Sigmoid colon (tissue), 7 donors: Measurements from ENCODE around the gene CDK11B. TPM values are rescaled to one million over a fixed set of nuclear protein-coding genes. Genes with fewer than 3 reads are reported as not detected.

Experiments used
- DNase-seq: peaks from one replicate; pipeline ENCODE4 v3.0.0-alpha.2; 2019
- H3K27ac ChIP-seq, 4 donors: fragments of 200-600 bp; sonication (generic); one replicate each; pipeline ENCODE4 v1.5.1; 2016 to 2019; ENCODE audit warnings: mild to moderate bottlenecking in 1 of 4
- H3K27me3 ChIP-seq, 3 donors: fragments of 200-600 bp; sonication (generic); one replicate each; pipeline ENCODE4 v1.5.1; 2019; ENCODE audit warnings: mild to moderate bottlenecking in 1 of 3
- H3K36me3 ChIP-seq, 4 donors: fragments of 200-600 bp; sonication (generic); one replicate each; pipeline ENCODE4 v1.5.1; 2016 to 2019
- H3K4me1 ChIP-seq, 4 donors: fragments of 200-600 bp; sonication (generic); one replicate each; pipeline ENCODE4 v1.5.1; 2017 to 2019
- H3K4me3 ChIP-seq, 4 donors: fragments of 200-600 bp; sonication (generic); one replicate each; pipeline ENCODE4 v1.5.1; 2017 to 2019; ENCODE audit warnings: mild to moderate bottlenecking in 2 of 4, moderate library complexity in 1 of 4
- H3K9me3 ChIP-seq, 4 donors: fragments of 200-600 bp in 3 of 4; sonication (generic) in 3 of 4; one replicate each; pipeline versions ENCODE4 v1.5.1 to v1.6.1; 2013 to 2019
- EP300 ChIP-seq, 4 donors: sonication (generic); formaldehyde crosslinking; IDR thresholded peaks; one replicate each; pipeline ENCODE4 v1.6.1; 2017; ENCODE audit warnings: antibody characterized with exemption in 4 of 4
- POLR2A ChIP-seq, 2 donors: fragments of 450-650 bp; IDR thresholded peaks; one replicate each; pipeline ENCODE4 v1.6.1; 2016; ENCODE audit warnings: antibody characterized with exemption in 2 of 2, mild to moderate bottlenecking in 2 of 2, moderate library complexity in 2 of 2
- POLR2AphosphoS5 ChIP-seq, 4 donors: sonication (generic); formaldehyde crosslinking; IDR thresholded peaks; one replicate each; pipeline ENCODE4 v1.6.1; 2017; ENCODE audit warnings: antibody characterized with exemption in 4 of 4
- WGBS, 2 donors: extraction: QIAGEN DNeasy Blood & Tissue Kit; methylation state at CpG; one replicate each; pipeline ENCODE4 v1.1.7; 2013; 5-methylcytosine and 5-hydroxymethylcytosine counted together
- intact Hi-C: fragments of 100-400 bp; cut with DNase I; formaldehyde crosslinking; loops from one replicate; pipeline ENCODE4 v1.15.1; 2023
- polyA plus RNA-seq, 3 donors: library from polyadenylated mRNA; stranded (reverse); fragments of 200-250 nt; gene quantifications; one replicate each; pipeline ENCODE4 v1.2.3, GENCODE V29; 2013
- total RNA-seq, 4 donors: library from RNA; depleted of rRNA; stranded (reverse); fragments of >200 nt; gene quantifications; one replicate each; pipeline ENCODE4 v1.1.0, GENCODE V29; 2016
- TF ChIP-seq, protein P1 (sequence below), 4 experiments: fragments of 450-650 bp in 3 of 4; fragments of 200-600 bp in 1 of 4; IDR thresholded peaks; one replicate each; pipeline ENCODE4 v1.5.1; 2016 to 2019; ENCODE audit warnings: antibody characterized with exemption in 4 of 4, mild to moderate bottlenecking in 3 of 4, moderate library complexity in 2 of 4
- donor health status: healthy with polysubstance abuse.
- donor health status: Bipolar disorder and iron deficiency.
- donor health status: healthy.

CDK11B gene
- total and polyA plus RNA-seq, 7 donors, result 23.9 to 51.0 (median 30.5) TPM

DNA sequence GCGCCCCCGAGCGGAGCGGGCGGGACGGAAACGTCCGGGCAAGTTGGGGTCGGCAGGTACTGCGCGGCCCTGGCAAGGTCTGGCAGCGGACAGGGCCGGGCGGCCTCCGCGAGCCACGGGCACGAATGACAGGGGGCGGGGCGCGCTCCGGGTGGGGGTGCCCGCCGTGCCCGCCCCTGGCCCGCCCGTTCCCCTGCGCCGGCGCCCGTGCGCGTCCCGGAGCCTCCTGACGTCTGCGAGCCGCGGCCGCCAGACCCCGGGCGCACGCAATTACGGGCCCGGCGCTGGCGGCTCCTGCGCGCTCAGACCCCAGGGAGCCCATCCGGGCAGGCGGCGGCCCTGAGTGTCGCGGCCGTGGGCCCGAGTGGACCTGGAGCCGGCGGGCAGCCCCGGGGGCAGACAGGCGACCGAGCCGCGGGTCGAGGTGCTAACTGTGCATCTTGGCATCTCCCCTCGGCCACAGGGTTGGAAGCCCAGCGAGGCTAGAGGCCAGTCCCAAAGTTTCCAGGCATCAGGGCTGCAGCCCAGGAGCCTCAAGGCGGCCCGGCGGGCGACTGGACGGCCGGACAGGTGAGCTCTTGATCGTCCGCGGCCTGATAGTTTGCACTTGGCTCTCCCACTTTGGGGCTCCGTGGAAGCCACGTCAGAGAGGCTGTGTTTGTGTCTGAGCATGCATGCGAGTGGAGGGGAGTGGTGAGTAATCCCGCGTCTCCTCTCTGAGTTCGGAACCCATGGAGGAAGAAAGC is 42.6 kb downstream of the CDK11B start:
- H3K4me3 ChIP-seq, result peak overlapping the region; percentile 72 to 99 (median 98)
- peak overlapping the region; percentile 100 for H3K27ac ChIP-seq
- peaks cover 0 to 18% (median 3%) of the 10 kb centered on the region in 4 donors for H3K36me3 ChIP-seq
- TF ChIP-seq POLR2AphosphoS5 (IDR thresholded peaks at IDR 0.05), result no peak
- TF ChIP-seq, protein P1, sequence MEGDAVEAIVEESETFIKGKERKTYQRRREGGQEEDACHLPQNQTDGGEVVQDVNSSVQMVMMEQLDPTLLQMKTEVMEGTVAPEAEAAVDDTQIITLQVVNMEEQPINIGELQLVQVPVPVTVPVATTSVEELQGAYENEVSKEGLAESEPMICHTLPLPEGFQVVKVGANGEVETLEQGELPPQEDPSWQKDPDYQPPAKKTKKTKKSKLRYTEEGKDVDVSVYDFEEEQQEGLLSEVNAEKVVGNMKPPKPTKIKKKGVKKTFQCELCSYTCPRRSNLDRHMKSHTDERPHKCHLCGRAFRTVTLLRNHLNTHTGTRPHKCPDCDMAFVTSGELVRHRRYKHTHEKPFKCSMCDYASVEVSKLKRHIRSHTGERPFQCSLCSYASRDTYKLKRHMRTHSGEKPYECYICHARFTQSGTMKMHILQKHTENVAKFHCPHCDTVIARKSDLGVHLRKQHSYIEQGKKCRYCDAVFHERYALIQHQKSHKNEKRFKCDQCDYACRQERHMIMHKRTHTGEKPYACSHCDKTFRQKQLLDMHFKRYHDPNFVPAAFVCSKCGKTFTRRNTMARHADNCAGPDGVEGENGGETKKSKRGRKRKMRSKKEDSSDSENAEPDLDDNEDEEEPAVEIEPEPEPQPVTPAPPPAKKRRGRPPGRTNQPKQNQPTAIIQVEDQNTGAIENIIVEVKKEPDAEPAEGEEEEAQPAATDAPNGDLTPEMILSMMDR (IDR thresholded peaks at IDR 0.05), result no peak
- TF ChIP-seq EP300 (IDR thresholded peaks at IDR 0.05), result no peak
- TF ChIP-seq POLR2A (IDR thresholded peaks at IDR 0.05), result no peak
- intact Hi-C loops, result no loop called here
- peaks cover 0 to 37% (median 30%) of the 10 kb centered on the region in 4 donors for H3K4me1 ChIP-seq
- no peaks in the 10 kb centered on the region for H3K9me3 ChIP-seq
- no peaks in the 10 kb centered on the region for H3K27me3 ChIP-seq
- WGBS, 2 donors, result 2 to 7% methylated on average over 80 of the region's 80 CpGs
- no peak for DNase-seq

DNA sequence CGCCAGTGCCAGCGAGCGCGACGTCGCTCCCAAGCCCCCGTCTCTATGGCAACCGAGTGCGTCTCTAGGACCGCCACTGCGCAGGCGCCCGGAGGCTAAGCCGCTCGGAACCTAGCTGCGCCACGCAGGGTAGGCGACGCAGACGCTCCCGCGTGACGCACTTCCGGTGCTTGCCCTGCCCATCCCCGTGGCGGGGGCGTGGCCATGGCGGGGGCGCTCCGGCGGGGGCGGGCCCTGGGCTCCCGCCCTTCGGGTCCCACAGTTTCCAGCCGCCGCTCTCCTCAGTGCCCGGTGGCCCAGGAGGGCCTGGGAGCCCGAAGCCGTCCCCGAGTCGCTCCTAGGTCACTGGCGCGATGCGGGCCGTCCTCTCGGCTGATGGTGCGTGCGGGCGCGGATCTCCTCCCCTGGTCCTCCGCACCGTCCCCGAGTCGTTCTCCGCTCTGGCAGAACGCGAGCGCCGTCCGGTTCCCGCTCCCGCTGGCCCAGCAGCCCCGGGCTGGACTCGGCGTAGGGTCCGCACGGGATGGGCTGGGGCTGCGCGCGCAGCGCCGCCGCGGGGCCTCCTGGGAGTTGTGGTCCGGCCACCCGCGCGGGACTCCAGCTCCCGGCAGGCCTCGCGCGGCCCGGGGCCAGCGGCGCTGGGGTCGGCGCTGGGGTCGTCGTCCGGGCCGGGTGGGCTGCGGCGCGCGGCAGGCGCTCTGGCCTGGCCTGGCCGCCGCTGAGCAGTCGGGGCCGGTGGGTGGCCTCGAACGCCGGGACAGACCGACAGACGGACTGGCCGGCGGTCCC is 43.4 kb downstream of the CDK11B start, which contains the start of gene MIB2:
TSS of gene MIB2 (plus strand) at position 245 of the 789 bp plus-strand sequence. CDS start 7,953 bp downstream, outside the sequence.
- WGBS, 2 donors, result 0 to 1% methylated on average over 107 of the region's 107 CpGs
- Histone ChIP-seq H3K27ac (peak within 1 kb of the TSS; percentile 100), H3K4me3 (peak within 1 kb of the TSS; percentile 72 to 99 (median 98)), H3K4me1 (peaks cover 0 to 37% (median 32%) of the 10 kb centered on the region in 4 donors), H3K9me3 (no peaks in the 10 kb centered on the region), H3K27me3 (no peaks in the 10 kb centered on the region), H3K36me3 (peaks cover 0 to 18% (median 3%) of the 10 kb centered on the region in 4 donors)
- TF ChIP-seq POLR2A (IDR thresholded peaks at IDR 0.05) (peak; percentile 53 to 72), EP300 (IDR thresholded peaks at IDR 0.05) (peak in 1 of 4 donors; percentile 66), POLR2AphosphoS5 (IDR thresholded peaks at IDR 0.05) (peak; percentile 69 to 91 (median 84))
- TF ChIP-seq, protein P1 (IDR thresholded peaks at IDR 0.05), result no peak
- peak; percentile 98 for DNase-seq
- intact Hi-C loops, result loop anchor here (2.0 kb wide), 1 partner anchor 41 kb away; the partner anchor contains the start of gene SSU72

DNA sequence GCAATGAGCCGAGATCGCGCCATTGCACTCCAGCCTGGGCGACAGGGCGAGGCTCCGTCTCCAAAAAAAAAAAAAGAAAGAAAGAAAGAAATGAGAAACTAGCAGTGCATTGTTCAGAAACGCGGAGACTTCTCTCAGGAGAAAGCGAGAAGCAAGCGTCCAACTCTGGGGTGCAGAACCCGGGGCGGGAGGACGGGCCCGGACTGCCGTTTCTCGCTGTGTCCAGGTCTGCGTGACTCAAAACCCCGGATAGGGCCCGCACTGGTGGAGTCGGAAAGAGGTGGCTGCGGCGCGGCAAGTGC is 43.9 kb downstream of the CDK11B start:
- H3K9me3 ChIP-seq, result no peaks in the 10 kb centered on the region
- TF ChIP-seq, protein P1 (IDR thresholded peaks at IDR 0.05), result no peak
- TF ChIP-seq POLR2A (IDR thresholded peaks at IDR 0.05) (no peak), EP300 (IDR thresholded peaks at IDR 0.05) (no peak), POLR2AphosphoS5 (IDR thresholded peaks at IDR 0.05) (no peak)
- peak overlapping the region; percentile 100 for H3K27ac ChIP-seq
- intact Hi-C loops, result loop anchor here (2.0 kb wide), 1 partner anchor 40 kb away; the partner anchor contains the start of gene SSU72
- WGBS, 2 donors, result 0% methylated on average over 23 of the region's 23 CpGs
- H3K27me3 ChIP-seq, result no peaks in the 10 kb centered on the region
- peaks cover 0 to 18% (median 3%) of the 10 kb centered on the region in 4 donors for H3K36me3 ChIP-seq
- peak overlapping the region; percentile 72 to 99 (median 98) for H3K4me3 ChIP-seq
- no peak for DNase-seq
- peaks cover 0 to 37% (median 32%) of the 10 kb centered on the region in 4 donors for H3K4me1 ChIP-seq

DNA sequence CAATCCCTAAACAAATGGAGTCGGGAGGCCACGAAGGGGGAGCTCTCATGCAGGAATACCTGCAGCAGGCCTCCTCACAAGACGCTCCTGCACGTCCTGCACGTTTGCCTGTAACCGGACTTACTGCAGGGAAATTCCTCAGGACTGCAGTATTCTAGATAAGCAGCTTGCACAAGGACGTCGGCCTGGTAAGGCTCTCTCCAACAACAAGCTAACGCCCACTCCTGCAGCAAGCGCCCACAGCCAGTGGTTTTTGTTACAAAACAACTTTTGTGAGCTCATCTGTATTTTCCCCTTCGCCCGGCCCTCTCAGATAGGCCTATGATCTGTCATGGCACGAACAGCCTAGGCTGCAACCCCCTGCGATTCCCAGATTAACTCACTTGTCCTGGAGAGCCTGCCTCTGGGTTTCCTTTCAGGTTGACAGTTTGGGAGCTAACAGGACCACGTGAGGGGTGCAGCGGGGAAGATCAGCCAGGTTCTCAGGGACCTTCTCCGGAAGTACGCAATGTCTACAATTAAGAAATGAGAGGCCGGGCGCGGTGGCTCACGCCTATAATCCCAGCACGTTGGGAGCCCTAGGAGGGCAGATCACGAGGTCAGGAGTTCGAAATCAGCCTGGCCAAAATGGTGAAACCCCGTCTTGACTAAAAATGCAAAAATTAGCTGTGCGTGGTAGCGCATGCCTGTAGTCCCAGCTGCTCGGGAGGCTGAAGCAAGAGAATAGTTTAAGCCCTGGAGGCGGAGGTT is 44.4 kb downstream of the CDK11B start:
- Histone ChIP-seq H3K4me3 (peak overlapping the region; percentile 72 to 99 (median 98)), H3K4me1 (peaks cover 0 to 37% (median 32%) of the 10 kb centered on the region in 4 donors), H3K27me3 (no peaks in the 10 kb centered on the region), H3K36me3 (peaks cover 0 to 18% (median 3%) of the 10 kb centered on the region in 4 donors), H3K9me3 (no peaks in the 10 kb centered on the region), H3K27ac (peak overlapping the region; percentile 100)
- 4 to 21% methylated on average over 30 of the region's 30 CpGs for WGBS, 2 donors
- no peak for TF ChIP-seq EP300 (IDR thresholded peaks at IDR 0.05)
- TF ChIP-seq POLR2AphosphoS5 (IDR thresholded peaks at IDR 0.05), result no peak
- no peak for TF ChIP-seq POLR2A (IDR thresholded peaks at IDR 0.05)
- TF ChIP-seq, protein P1 (IDR thresholded peaks at IDR 0.05), result no peak
- DNase-seq, result no peak
- intact Hi-C loops, result loop anchor here (2.0 kb wide), 1 partner anchor 40 kb away; the partner anchor contains the start of gene SSU72
